ENCODE data around the gene ZNF831. TPM values are rescaled to one million over a fixed set of nuclear protein-coding genes. Genes with fewer than 3 reads are reported as not detected.

Gene ZNF831
- total RNA-seq, 1 donor from 2014 or later = not detected

DNA sequence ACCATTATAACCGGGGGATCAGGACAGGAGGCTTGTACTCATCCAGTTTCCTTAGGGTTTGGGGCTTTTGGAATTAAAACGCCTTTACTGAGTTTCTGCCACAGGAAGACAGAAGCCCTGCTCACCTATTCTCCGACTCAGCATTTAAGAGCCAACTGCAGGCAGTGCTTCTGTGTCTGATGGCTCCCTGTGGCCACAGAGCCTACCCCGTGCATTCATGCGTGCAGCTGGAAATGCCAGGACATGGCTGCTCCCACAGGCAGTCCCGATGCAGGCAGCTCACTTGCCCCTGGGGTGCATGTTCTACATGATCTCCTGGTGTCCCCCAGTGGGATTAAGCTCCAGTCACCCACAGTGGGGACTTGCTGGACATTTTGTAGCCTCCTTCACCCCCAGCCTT lies 22.2 kb downstream of the ZNF831 start:
- no peaks in the 10 kb centered on the region for H3K27me3 Mint-ChIP-seq (ENCODE audit: unreplicated experiment)
- no peak overlapping the region for H3K4me3 Mint-ChIP-seq (ENCODE audit: unreplicated experiment)
- TF ChIP-seq, protein P1, sequence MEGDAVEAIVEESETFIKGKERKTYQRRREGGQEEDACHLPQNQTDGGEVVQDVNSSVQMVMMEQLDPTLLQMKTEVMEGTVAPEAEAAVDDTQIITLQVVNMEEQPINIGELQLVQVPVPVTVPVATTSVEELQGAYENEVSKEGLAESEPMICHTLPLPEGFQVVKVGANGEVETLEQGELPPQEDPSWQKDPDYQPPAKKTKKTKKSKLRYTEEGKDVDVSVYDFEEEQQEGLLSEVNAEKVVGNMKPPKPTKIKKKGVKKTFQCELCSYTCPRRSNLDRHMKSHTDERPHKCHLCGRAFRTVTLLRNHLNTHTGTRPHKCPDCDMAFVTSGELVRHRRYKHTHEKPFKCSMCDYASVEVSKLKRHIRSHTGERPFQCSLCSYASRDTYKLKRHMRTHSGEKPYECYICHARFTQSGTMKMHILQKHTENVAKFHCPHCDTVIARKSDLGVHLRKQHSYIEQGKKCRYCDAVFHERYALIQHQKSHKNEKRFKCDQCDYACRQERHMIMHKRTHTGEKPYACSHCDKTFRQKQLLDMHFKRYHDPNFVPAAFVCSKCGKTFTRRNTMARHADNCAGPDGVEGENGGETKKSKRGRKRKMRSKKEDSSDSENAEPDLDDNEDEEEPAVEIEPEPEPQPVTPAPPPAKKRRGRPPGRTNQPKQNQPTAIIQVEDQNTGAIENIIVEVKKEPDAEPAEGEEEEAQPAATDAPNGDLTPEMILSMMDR (IDR thresholded peaks at IDR 0.05) = no peak
- H3K4me1 Mint-ChIP-seq (ENCODE audit: unreplicated experiment) = no peaks in the 10 kb centered on the region
- H3K27ac Mint-ChIP-seq (ENCODE audit: unreplicated experiment) = no peak overlapping the region
- no peak for DNase-seq (ENCODE audit: extremely low spot score, unreplicated experiment)
- no peaks in the 10 kb centered on the region for H3K36me3 Mint-ChIP-seq (ENCODE audit: unreplicated experiment)
- no peaks in the 10 kb centered on the region for H3K9me3 Mint-ChIP-seq (ENCODE audit: unreplicated experiment)

DNA sequence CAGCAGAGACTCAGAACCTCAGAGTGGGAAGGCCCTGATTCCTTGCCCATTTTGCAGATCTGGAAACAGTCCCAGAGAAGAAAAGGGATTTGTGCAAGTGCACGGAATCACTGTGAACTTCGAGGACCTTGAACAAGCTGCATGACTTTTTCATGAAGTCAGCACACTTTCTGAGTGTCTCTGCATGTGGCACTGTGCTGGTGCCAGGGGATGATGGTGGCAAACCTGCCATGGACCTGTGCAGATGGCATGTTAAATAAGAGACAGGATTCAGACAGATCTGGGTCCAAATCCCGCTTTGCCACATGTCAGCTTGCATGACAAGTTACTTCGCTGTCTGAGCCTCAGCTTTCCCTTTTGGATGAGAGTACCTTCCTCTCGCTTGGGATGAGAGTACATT lies 26.8 kb downstream of the ZNF831 start:
- Mint-ChIP-seq H3K27ac (ENCODE audit: unreplicated experiment) (no peak overlapping the region), H3K4me1 (ENCODE audit: unreplicated experiment) (no peaks in the 10 kb centered on the region)
- TF ChIP-seq, protein P1 (IDR thresholded peaks at IDR 0.05) = no peak

DNA sequence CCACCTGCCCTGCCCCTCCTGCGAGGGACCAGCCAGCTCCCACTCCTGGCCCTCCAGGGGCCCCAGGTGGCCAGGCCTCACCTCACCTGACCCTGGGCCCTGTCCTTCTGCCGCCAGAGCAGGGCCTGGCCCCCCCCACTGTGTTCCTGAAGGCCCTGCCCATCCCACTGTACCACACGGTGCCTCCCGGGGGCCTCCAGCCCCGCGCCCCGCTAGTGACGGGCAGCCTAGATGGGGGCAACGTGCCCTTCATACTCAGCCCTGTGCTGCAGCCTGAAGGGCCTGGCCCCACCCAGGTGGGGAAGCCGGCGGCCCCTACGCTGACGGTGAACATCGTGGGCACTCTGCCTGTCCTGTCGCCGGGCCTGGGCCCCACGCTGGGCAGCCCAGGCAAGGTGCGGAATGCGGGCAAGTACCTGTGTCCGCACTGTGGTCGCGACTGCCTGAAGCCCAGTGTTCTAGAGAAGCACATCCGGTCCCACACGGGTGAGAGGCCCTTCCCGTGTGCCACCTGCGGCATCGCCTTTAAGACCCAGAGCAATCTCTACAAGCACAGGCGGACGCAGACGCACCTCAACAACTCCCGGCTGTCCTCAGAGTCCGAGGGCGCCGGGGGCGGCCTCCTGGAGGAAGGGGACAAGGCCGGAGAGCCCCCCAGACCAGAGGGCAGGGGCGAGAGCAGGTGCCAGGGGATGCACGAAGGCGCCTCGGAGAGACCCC lies 27.6 kb downstream of the ZNF831 start:
- H3K4me3 Mint-ChIP-seq (ENCODE audit: unreplicated experiment) = no peak overlapping the region
- TF ChIP-seq, protein P1 (IDR thresholded peaks at IDR 0.05) = no peak
- no peaks in the 10 kb centered on the region for H3K9me3 Mint-ChIP-seq (ENCODE audit: unreplicated experiment)
- H3K27me3 Mint-ChIP-seq (ENCODE audit: unreplicated experiment) = no peaks in the 10 kb centered on the region
- H3K36me3 Mint-ChIP-seq (ENCODE audit: unreplicated experiment) = no peaks in the 10 kb centered on the region
- H3K27ac Mint-ChIP-seq (ENCODE audit: unreplicated experiment) = no peak overlapping the region
- H3K4me1 Mint-ChIP-seq (ENCODE audit: unreplicated experiment) = no peaks in the 10 kb centered on the region
- DNase-seq (ENCODE audit: extremely low spot score, unreplicated experiment) = no peak

More for the DNA sequence above, 26.8 kb downstream of the ZNF831 start:
- no peaks in the 10 kb centered on the region for H3K27me3 Mint-ChIP-seq (ENCODE audit: unreplicated experiment)
- no peaks in the 10 kb centered on the region for H3K36me3 Mint-ChIP-seq (ENCODE audit: unreplicated experiment)
- H3K4me3 Mint-ChIP-seq (ENCODE audit: unreplicated experiment) = no peak overlapping the region
- no peaks in the 10 kb centered on the region for H3K9me3 Mint-ChIP-seq (ENCODE audit: unreplicated experiment)
- DNase-seq (ENCODE audit: extremely low spot score, unreplicated experiment) = peak; percentile 65

DNA sequence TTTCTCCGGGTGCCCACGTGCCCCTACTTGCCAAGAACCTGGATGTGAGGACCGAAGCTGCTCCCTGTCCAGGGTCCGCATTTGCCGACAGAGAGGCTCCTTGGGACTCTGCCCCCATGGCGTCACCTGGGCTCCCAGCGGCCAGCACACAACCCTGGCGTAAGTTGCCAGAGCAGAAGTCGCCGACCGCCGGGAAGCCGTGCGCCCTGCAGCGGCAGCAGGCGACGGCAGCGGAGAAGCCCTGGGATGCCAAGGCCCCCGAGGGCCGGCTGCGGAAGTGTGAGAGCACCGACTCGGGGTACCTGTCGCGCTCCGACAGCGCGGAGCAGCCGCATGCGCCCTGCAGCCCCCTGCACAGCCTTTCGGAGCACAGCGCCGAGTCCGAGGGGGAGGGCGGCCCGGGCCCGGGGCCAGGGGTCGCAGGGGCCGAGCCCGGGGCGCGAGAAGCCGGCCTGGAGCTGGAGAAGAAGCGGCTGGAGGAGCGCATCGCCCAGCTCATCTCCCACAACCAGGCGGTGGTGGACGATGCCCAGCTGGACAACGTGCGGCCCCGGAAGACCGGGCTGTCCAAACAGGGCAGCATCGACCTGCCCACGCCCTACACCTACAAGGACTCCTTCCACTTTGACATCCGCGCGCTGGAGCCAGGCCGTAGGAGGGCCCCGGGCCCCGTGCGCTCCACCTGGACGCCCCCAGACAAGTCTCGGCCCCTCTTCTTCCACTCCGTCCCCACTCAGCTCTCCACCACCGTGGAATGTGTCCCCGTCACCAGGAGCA lies 28.3 kb downstream of the ZNF831 start:
- TF ChIP-seq, protein P1 (IDR thresholded peaks at IDR 0.05) = no peak

DNA sequence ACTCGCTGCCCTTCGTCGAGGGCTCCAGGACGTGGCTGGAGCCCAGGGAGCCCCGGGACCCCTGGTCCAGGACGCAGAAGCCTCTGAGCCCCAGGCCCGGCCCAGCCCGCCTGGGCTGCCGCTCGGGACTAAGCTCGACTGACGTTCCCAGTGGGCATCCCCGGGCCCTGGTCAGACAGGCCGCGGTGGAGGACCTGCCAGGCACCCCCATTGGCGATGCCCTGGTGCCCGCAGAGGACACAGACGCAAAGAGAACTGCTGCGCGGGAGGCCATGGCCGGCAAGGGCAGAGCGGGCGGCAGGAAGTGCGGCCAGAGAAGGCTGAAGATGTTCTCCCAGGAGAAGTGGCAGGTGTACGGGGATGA lies 28.9 kb downstream of the ZNF831 start:
- H3K4me3 Mint-ChIP-seq (ENCODE audit: unreplicated experiment) = no peak overlapping the region
- TF ChIP-seq, protein P1 (IDR thresholded peaks at IDR 0.05) = no peak
- H3K27ac Mint-ChIP-seq (ENCODE audit: unreplicated experiment) = no peak overlapping the region
- H3K4me1 Mint-ChIP-seq (ENCODE audit: unreplicated experiment) = no peaks in the 10 kb centered on the region
- H3K27me3 Mint-ChIP-seq (ENCODE audit: unreplicated experiment) = no peaks in the 10 kb centered on the region
- H3K9me3 Mint-ChIP-seq (ENCODE audit: unreplicated experiment) = no peaks in the 10 kb centered on the region
- no peaks in the 10 kb centered on the region for H3K36me3 Mint-ChIP-seq (ENCODE audit: unreplicated experiment)
- DNase-seq (ENCODE audit: extremely low spot score, unreplicated experiment) = no peak

More for the DNA sequence above, 28.3 kb downstream of the ZNF831 start:
- Mint-ChIP-seq H3K4me1 (ENCODE audit: unreplicated experiment) (no peaks in the 10 kb centered on the region), H3K27ac (ENCODE audit: unreplicated experiment) (no peak overlapping the region), H3K27me3 (ENCODE audit: unreplicated experiment) (no peaks in the 10 kb centered on the region), H3K4me3 (ENCODE audit: unreplicated experiment) (no peak overlapping the region), H3K9me3 (ENCODE audit: unreplicated experiment) (no peaks in the 10 kb centered on the region), H3K36me3 (ENCODE audit: unreplicated experiment) (no peaks in the 10 kb centered on the region)
- DNase-seq (ENCODE audit: extremely low spot score, unreplicated experiment) = peak; percentile 82

All from osteocyte (in vitro differentiated cells).